Kidney (tissue), 14 donors: ENCODE results near the gene CSF2. TPM values are rescaled to one million over a fixed set of nuclear protein-coding genes. Genes with fewer than 3 reads are reported as not detected.

Experiments
- DNase-seq, 5 donors: peaks; one replicate each; pipeline ENCODE4 v3.0.0-alpha.2; 2013 to 2020
- FAIRE-seq: peaks from 2 replicates; lab custom pipeline; 2012; peaks lifted over from hg19 to GRCh38; lab: Jason Lieb, UNC
- H3K27ac ChIP-seq, 2 donors: one replicate each; pipeline ENCODE4 v1.7.0; 2013; ENCODE audit warnings: low read depth in 2 of 2, low read length in 2 of 2, inconsistent platforms in 1 of 2
- H3K27me3 ChIP-seq: one replicate; pipeline ENCODE4 v1.7.1; 2013; ENCODE audit warnings: low read length, inconsistent platforms; ENCODE audit not compliant: control insufficient read depth, insufficient read depth
- H3K36me3 ChIP-seq, 3 donors: one replicate each; pipeline versions ENCODE4 v1.7.0 to v1.7.1; 2013; ENCODE audit warnings: low read length in 3 of 3, control low read depth in 1 of 3, inconsistent platforms in 1 of 3; ENCODE audit not compliant: insufficient read depth in 3 of 3, control insufficient read depth in 2 of 3
- H3K4me1 ChIP-seq, 3 donors: one replicate each; pipeline versions ENCODE4 v1.7.0 to v1.7.1; 2013; ENCODE audit warnings: low read length in 3 of 3, inconsistent platforms in 1 of 3, low read depth in 1 of 3; ENCODE audit not compliant: control insufficient read depth in 2 of 3, insufficient read depth in 2 of 3
- H3K4me3 ChIP-seq, 3 donors: one replicate each; pipeline versions ENCODE4 v1.7.0 to v1.8.1; 2013; ENCODE audit warnings: low read length in 3 of 3, control low read depth in 1 of 3, inconsistent platforms in 1 of 3
- H3K9ac ChIP-seq, 3 donors: one replicate each; pipeline versions ENCODE4 v1.7.0 to v1.7.1; 2013; ENCODE audit warnings: low read length in 3 of 3, control low read depth in 1 of 3, inconsistent platforms in 1 of 3
- H3K9me3 ChIP-seq, 3 donors: one replicate each; pipeline versions ENCODE4 v1.7.0 to v1.7.1; 2013; ENCODE audit warnings: low read length in 3 of 3, control low read depth in 1 of 3, inconsistent platforms in 1 of 3; ENCODE audit not compliant: control insufficient read depth in 2 of 3, insufficient read depth in 1 of 3
- intact Hi-C: fragments of 100-400 bp; cut with DNase I; formaldehyde crosslinking; loops from one replicate; pipeline ENCODE4 v1.11.1; 2022
- polyA plus RNA-seq: library from polyadenylated mRNA; stranded (reverse); fragments of 350-450 nt; fragmentation: Illumina TruSeq; extraction: RNeasy Lipid Tissue Mini Kit (QIAGEN cat#74804); gene quantifications from one replicate; pipeline ENCODE4 v1.2.3, GENCODE V29; 2014; ENCODE audit warnings: low read depth, low replicate concordance; ENCODE audit not compliant: insufficient read depth
- total RNA-seq: library from RNA; stranded (reverse); fragmentation: NEBNext Ultra II Directional; extraction: Animal tissue kit (Norgen Biotek cat#: 25700); gene quantifications from one replicate; pipeline ENCODE4 v1.2.1, GENCODE V29; 2021
- TF ChIP-seq, protein P1 (sequence below): IDR thresholded peaks from 3 replicates; pipeline ENCODE4 v1.5.1; 2012; ENCODE audit warnings: mild to moderate bottlenecking, moderate library complexity, borderline replicate concordance; ENCODE audit not compliant: insufficient read depth; ENCODE audit errors: extremely low read depth
- donor health status: control.
- donor health status: control.
- donor health status: control.
- donor health status: control.
- donor health status: control.
- donor health status: DM: yes; HTN: yes; CAD: no.
- donor health status: Normal renal cell carcinoma (clear cell type).

Gene CSF2
- total and polyA plus RNA-seq, 2 donors from 2014 or later, result not detected

DNA sequence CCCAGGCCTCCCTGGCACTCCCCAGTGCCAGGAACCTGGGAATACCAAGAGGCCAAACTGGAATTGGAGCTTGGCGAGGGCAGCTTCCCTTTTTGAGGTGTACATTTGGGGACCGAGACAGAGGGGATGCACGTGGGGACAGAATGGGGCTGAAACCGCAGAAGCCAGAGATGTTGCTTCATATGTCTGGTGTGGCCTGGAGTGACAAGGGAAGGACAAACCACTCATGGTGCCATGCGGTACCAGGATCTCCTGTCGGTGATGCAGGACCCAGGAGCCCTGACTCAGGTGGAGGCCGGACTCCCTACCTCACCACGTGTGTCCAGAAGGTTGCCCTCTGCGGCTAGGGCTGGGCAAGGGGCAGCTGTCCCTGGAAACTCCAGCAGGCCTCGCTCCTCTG lies 4.0 kb upstream of the CSF2 start:
- intact Hi-C loops, result no loop called here
- TF ChIP-seq, protein P1, sequence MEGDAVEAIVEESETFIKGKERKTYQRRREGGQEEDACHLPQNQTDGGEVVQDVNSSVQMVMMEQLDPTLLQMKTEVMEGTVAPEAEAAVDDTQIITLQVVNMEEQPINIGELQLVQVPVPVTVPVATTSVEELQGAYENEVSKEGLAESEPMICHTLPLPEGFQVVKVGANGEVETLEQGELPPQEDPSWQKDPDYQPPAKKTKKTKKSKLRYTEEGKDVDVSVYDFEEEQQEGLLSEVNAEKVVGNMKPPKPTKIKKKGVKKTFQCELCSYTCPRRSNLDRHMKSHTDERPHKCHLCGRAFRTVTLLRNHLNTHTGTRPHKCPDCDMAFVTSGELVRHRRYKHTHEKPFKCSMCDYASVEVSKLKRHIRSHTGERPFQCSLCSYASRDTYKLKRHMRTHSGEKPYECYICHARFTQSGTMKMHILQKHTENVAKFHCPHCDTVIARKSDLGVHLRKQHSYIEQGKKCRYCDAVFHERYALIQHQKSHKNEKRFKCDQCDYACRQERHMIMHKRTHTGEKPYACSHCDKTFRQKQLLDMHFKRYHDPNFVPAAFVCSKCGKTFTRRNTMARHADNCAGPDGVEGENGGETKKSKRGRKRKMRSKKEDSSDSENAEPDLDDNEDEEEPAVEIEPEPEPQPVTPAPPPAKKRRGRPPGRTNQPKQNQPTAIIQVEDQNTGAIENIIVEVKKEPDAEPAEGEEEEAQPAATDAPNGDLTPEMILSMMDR, result no peak
- FAIRE-seq (no peak), DNase-seq (peak in 1 of 5 donors; percentile 55)
- no peak overlapping the region for H3K4me3 ChIP-seq
- H3K27me3 ChIP-seq, result no peaks in the 10 kb centered on the region
- no peaks in the 10 kb centered on the region for H3K36me3 ChIP-seq
- H3K4me1 ChIP-seq, result no peaks in the 10 kb centered on the region
- no peaks in the 10 kb centered on the region for H3K9me3 ChIP-seq
- no peak overlapping the region for H3K9ac ChIP-seq
- H3K27ac ChIP-seq, result no peak overlapping the region

DNA sequence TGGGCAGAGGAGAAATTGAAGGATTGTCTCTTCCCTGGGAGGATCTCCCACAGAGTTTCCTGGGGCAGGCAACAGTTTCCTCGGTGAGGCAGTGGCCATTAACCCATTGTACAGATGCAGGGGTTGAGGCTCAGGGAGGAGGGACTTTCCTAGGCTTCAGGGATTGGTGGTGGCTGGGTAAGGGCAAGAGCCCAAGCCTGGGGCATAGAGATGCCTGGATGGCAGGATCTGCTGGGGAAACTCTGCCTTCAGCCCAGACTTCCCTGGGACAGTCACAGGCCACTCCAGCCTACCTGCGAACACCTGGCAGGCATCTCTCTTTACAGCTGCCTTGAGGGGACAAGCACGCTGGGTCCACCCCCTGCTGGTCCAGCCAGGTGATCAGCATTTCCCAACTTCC lies 3.6 kb upstream of the CSF2 start:
- no peaks in the 10 kb centered on the region for H3K4me1 ChIP-seq
- DNase-seq (peak in 1 of 5 donors; percentile 29), FAIRE-seq (no peak)
- H3K27ac ChIP-seq, result no peak overlapping the region
- no peak overlapping the region for H3K9ac ChIP-seq
- no peak overlapping the region for H3K4me3 ChIP-seq
- no peaks in the 10 kb centered on the region for H3K9me3 ChIP-seq
- TF ChIP-seq, protein P1, result no peak
- H3K36me3 ChIP-seq, result no peaks in the 10 kb centered on the region
- intact Hi-C loops, result no loop called here
- H3K27me3 ChIP-seq, result no peaks in the 10 kb centered on the region

GRCh38 chr5:132070460-132071337 lies 2.9 kb upstream of the CSF2 start:
- H3K4me1 ChIP-seq, result no peaks in the 10 kb centered on the region
- no peak overlapping the region for H3K9ac ChIP-seq
- no peaks in the 10 kb centered on the region for H3K36me3 ChIP-seq
- H3K27ac ChIP-seq, result no peak overlapping the region
- H3K9me3 ChIP-seq, result no peaks in the 10 kb centered on the region
- FAIRE-seq (no peak), DNase-seq (peak in 1 of 5 donors; percentile 42)
- intact Hi-C loops, result no loop called here
- TF ChIP-seq, protein P1, result no peak
- H3K4me3 ChIP-seq, result no peak overlapping the region
- H3K27me3 ChIP-seq, result no peaks in the 10 kb centered on the region
